Measurements from ENCODE around the gene CDK19. TPM values are rescaled to one million over a fixed set of nuclear protein-coding genes. Genes with fewer than 3 reads are reported as not detected.

The CDK19 gene
- total RNA-seq, 1 experiment from 2014 or later: 7.0 TPM

DNA sequence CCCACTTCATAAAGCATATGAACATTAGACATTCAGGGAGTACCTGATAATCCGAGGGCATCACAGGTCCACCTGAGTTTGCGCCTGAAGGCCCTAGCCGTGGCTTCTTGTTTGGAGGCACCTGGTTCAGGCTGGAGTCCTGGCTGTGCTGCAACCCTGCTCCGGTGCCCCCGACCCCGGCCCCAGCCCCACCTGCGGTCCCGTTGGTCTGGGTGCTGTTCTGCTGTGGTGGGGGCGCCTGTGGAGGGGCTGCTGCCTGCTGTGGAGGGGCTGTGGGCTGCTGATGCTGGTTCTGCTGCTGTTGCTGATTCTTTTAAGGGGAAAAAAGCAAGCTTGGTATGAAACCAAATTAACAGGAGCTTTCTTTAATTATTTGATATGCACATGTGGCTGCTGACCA, 194.2 kb downstream of the CDK19 start:
- Histone ChIP-seq H3K18ac (ENCODE audit: insufficient read length, low read depth, low read length) (no peak overlapping the region), H2BK120ac (ENCODE audit: low read depth, low read length, poor library complexity, severe bottlenecking) (no peak overlapping the region), H2BK5ac (ENCODE audit: insufficient read length, low read length) (no peak overlapping the region), H3K9me3 (ENCODE audit: control insufficient read depth, low read depth, low read length) (no peaks in the 10 kb centered on the region), H3K27me3 (ENCODE audit: insufficient read depth, low read length) (no peaks in the 10 kb centered on the region), H3K4me2 (ENCODE audit: insufficient read depth, insufficient read length, low read length) (no peak overlapping the region), H2BK15ac (ENCODE audit: low read depth, low read length) (no peak overlapping the region), H2BK20ac (ENCODE audit: low read depth, low read length, poor library complexity, severe bottlenecking) (no peak overlapping the region), H2AK5ac (ENCODE audit: insufficient read length, low read length) (no peak overlapping the region), H3K79me1 (ENCODE audit: insufficient read depth, low read depth, low read length, poor library complexity, severe bottlenecking) (no peaks in the 10 kb centered on the region), H4K5ac (ENCODE audit: insufficient read length, low read depth, low read length) (no peak overlapping the region), H4K20me1 (ENCODE audit: control insufficient read depth, insufficient read depth, insufficient read length) (no peaks in the 10 kb centered on the region), H3K27ac (ENCODE audit: insufficient read length, low read depth, low read length) (no peak overlapping the region), H4K91ac (ENCODE audit: insufficient read length, low read depth, low read length) (no peak overlapping the region), H3K14ac (ENCODE audit: insufficient read depth, low read length) (no peak overlapping the region), H3K4ac (ENCODE audit: low read depth, low read length) (no peak overlapping the region), H3K56ac (ENCODE audit: insufficient read length, low read depth, low read length) (no peak overlapping the region), H3T11ph (ENCODE audit: low read length) (no peak overlapping the region), H3K23me2 (ENCODE audit: insufficient read length, low read depth, low read length, poor library complexity, severe bottlenecking) (no peaks in the 10 kb centered on the region), H3K9ac (ENCODE audit: extremely low read depth, insufficient read length, low read length) (no peak overlapping the region), H3K79me2 (ENCODE audit: insufficient read depth, low read length) (no peaks in the 10 kb centered on the region), H3K4me1 (ENCODE audit: insufficient read depth, low read length) (no peaks in the 10 kb centered on the region), H3K23ac (ENCODE audit: insufficient read length, low read depth, low read length) (no peak overlapping the region), H2BK12ac (ENCODE audit: insufficient read length, low read depth, low read length) (no peak overlapping the region), H2AFZ (ENCODE audit: low read length) (no peak overlapping the region), H4K8ac (replicated peaks; ENCODE audit: insufficient read length, low read depth, low read length) (no peak overlapping the region)
- TF ChIP-seq, protein P1, sequence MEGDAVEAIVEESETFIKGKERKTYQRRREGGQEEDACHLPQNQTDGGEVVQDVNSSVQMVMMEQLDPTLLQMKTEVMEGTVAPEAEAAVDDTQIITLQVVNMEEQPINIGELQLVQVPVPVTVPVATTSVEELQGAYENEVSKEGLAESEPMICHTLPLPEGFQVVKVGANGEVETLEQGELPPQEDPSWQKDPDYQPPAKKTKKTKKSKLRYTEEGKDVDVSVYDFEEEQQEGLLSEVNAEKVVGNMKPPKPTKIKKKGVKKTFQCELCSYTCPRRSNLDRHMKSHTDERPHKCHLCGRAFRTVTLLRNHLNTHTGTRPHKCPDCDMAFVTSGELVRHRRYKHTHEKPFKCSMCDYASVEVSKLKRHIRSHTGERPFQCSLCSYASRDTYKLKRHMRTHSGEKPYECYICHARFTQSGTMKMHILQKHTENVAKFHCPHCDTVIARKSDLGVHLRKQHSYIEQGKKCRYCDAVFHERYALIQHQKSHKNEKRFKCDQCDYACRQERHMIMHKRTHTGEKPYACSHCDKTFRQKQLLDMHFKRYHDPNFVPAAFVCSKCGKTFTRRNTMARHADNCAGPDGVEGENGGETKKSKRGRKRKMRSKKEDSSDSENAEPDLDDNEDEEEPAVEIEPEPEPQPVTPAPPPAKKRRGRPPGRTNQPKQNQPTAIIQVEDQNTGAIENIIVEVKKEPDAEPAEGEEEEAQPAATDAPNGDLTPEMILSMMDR (conservative IDR thresholded peaks at IDR 0.05): no peak
- no CpG with 5 or more reads among the region's 9 CpGs for WGBS (ENCODE audit: extremely low coverage, insufficient read length, low lambda C conversion rate)
- Mint-ChIP-seq H3K4me1 (peaks cover 9 to 15% of the 10 kb centered on the region in 2 experiments), H3K27ac (no peak overlapping the region; a peak in 1 of 7 replicates), H3K27me3 (ENCODE audit: low read depth) (no peaks in the 10 kb centered on the region), H3K4me3 (no peak overlapping the region), H3K36me3 (ENCODE audit: insufficient read depth in 1 of 3, low read depth in 3 of 3) (peaks cover 0 to 25% (median 19%) of the 10 kb centered on the region in 3 experiments; a peak in 5 of 7 replicates), H3K9me3 (no peaks in the 10 kb centered on the region)
- no peak for DNase-seq

All from H9 (cell line).